Measurements from ENCODE around the gene SCAPER. TPM values are rescaled to one million over a fixed set of nuclear protein-coding genes. Genes with fewer than 3 reads are reported as not detected.
A peak's percentile ranks its signal among the peaks of the same experiment; 100 is the strongest.

SCAPER gene
- total RNA-seq, 2 donors from 2014 or later, result 52.9 to 72.8 TPM

GRCh38 chr15:76684002-76684401, 221.1 kb downstream of the SCAPER start:
- H3K27ac Mint-ChIP-seq, result no peak overlapping the region
- DNase-seq (ENCODE audit: low spot score) (no peak), ATAC-seq (no peak)
- H3K4me1 Mint-ChIP-seq (ENCODE audit: low read depth in 2 of 2), result peaks cover 0 to 5% of the 10 kb centered on the region in 2 donors
- H3K36me3 Mint-ChIP-seq, result peaks cover 8% of the 10 kb centered on the region
- no peak overlapping the region for H3K4me3 Mint-ChIP-seq
- no peaks in the 10 kb centered on the region for H3K9me3 Mint-ChIP-seq
- no peaks in the 10 kb centered on the region for H3K27me3 Mint-ChIP-seq

- Mint-ChIP-seq H3K27ac (no peak overlapping the region), H3K9me3 (no peaks in the 10 kb centered on the region), H3K4me1 (ENCODE audit: low read depth in 2 of 2) (no peaks in the 10 kb centered on the region), H3K27me3 (no peaks in the 10 kb centered on the region), H3K4me3 (no peak overlapping the region), H3K36me3 (peaks cover 8% of the 10 kb centered on the region)
- DNase-seq (ENCODE audit: low spot score) (no peak), ATAC-seq (no peak)
Measured at GRCh38 chr15:76682833-76683232, 222.3 kb downstream of the SCAPER start.

DNA sequence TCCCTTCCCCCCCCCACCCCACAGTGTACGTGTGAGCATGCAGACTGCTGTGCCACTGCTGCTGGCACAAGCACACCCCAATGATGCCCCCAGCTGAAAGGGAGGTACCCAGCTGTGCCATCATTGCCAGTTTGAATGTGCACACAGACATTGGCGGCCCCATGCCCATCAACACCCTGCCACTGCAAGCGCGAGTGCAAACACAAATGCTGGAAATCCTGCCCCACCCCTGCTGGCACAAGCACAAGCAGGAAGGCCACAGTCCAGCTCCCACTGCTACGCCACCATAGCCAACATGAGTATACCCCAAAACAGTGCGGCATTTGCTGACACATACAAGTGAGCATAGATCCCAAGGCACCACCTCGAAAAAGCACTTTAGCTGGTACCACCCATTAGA, 222.9 kb downstream of the SCAPER start:
- DNase-seq (ENCODE audit: low spot score), result no peak
- Mint-ChIP-seq H3K9me3 (no peaks in the 10 kb centered on the region), H3K4me1 (ENCODE audit: low read depth in 2 of 2) (no peaks in the 10 kb centered on the region), H3K27ac (no peak overlapping the region), H3K36me3 (peaks cover 8% of the 10 kb centered on the region), H3K4me3 (no peak overlapping the region), H3K27me3 (no peaks in the 10 kb centered on the region)
- no peak for ATAC-seq

DNA sequence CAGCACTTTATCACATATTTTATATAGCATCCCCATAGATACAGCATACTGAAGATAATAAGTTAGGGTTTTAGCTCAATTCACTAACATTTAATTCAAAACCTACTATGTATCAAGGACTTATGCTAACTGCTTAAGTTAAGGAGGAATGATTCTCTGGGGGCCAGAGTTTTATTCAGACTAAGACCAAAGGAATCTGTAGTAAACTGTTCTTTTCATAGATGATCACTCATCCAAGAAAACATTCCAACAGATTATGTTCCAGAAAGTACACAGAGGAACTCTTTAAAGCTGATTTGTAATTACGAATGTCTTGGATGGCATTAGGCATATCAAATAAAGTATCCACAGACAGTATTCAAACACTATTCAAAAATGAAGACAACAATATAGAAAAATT, 226.4 kb downstream of the SCAPER start:
- DNase-seq (ENCODE audit: low spot score) (no peak), ATAC-seq (no peak)
- Mint-ChIP-seq H3K4me1 (ENCODE audit: low read depth in 2 of 2) (no peaks in the 10 kb centered on the region), H3K4me3 (no peak overlapping the region), H3K36me3 (peaks cover 8% of the 10 kb centered on the region), H3K27ac (no peak overlapping the region), H3K9me3 (no peaks in the 10 kb centered on the region), H3K27me3 (no peaks in the 10 kb centered on the region)

DNA sequence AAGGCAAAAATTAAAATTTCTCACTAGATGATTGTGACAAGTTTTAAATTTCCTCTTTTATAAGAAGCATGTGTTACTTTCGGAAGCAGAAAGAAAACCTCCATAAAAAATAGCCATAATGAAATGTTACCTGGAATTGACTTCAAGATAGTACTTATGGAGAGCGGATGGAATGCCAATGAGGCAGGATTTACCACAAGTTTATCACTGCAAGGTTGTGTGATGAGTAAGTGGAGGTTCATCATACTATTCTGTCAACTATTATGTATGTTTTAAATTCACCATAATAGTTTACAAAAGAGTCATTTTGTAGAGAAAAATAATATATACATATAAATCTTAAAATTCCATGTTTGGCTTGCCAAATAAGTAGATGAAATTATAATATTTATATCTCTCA, 230.3 kb downstream of the SCAPER start:
- DNase-seq (ENCODE audit: low spot score), result no peak
- no peak for ATAC-seq
- Mint-ChIP-seq H3K4me1 (ENCODE audit: low read depth in 2 of 2) (peaks cover 0 to 3% of the 10 kb centered on the region in 2 donors), H3K27me3 (no peaks in the 10 kb centered on the region), H3K36me3 (no peaks in the 10 kb centered on the region), H3K4me3 (no peak overlapping the region), H3K9me3 (no peaks in the 10 kb centered on the region), H3K27ac (no peak overlapping the region)

DNA sequence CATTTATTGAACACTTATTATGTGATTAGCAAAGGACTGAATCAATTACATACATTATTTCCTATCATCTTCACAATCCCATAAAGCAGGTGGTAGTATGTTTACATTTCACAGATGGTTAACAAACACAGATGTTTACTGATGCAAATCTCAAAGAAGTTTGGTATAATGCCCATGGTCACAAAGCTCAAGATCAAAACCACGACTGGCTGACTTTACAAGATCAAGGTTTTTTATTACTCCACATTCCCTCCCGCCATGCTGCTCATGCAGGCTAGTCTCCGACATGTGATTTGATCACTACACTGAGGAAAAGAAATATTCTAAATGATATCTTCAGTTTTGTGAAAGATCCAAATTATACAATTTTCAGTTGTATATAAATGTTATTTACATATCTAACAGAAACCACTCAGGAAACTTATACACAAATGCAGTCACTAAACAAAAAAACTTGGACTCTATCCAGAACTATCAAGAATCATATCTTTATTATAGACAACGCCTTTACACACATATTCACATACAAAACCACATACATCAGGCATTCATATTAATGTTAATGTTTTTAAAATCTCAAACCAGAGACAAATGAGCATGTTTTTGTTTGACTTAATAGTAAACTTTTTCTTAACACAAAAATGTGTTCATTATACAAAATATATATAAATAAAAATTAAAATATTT, 235.5 kb downstream of the SCAPER start:
- Mint-ChIP-seq H3K9me3 (peaks cover 2% of the 10 kb centered on the region), H3K36me3 (peaks cover 4% of the 10 kb centered on the region), H3K4me3 (no peak overlapping the region), H3K27me3 (no peaks in the 10 kb centered on the region), H3K4me1 (ENCODE audit: low read depth in 2 of 2) (peaks cover 9 to 11% of the 10 kb centered on the region in 2 donors), H3K27ac (no peak overlapping the region)
- ATAC-seq (no peak), DNase-seq (ENCODE audit: low spot score) (no peak)

- H3K27ac Mint-ChIP-seq, result no peak overlapping the region
- H3K4me1 Mint-ChIP-seq (ENCODE audit: low read depth in 2 of 2), result peaks cover 9 to 16% of the 10 kb centered on the region in 2 donors
- DNase-seq (ENCODE audit: low spot score) (no peak), ATAC-seq (no peak)
- H3K27me3 Mint-ChIP-seq, result no peaks in the 10 kb centered on the region
- H3K36me3 Mint-ChIP-seq, result peaks cover 8% of the 10 kb centered on the region
- no peak overlapping the region for H3K4me3 Mint-ChIP-seq
- H3K9me3 Mint-ChIP-seq, result peaks cover 2% of the 10 kb centered on the region
Measured at GRCh38 chr15:76668900-76669299, 236.2 kb downstream of the SCAPER start.

DNA sequence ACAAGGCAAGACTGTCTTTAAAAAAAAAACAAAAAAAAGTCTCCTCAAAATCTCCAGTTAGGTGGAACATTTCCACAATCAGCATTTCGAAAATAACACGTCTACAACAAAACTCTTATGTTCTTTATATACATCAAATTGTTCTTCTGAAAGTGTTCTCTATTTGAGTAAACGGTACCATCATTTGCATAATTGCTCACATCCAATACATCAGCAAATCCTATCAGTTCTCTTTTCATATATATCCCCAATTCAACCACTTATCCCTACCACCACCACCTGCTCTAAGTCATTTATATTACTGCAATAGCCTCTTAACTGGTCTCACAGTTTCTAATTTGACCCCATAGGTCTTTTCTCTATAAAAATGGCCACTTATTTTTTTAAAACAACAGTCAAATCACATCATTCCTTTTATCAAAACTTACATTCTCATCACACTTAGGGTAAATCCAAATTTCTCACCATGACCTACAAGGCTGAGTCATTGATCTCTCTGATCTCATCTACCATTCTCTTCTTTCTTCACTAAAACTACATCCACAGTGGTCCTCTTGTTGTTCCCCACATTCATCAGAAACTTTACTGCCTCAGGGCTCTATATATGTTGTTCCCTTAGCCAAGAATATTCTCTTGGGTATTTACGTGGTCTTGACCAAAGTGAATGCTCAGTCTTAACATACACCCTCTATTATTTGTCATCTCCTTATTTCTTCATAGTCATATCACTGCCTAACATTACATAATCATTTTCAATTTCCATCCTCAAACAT, 237.0 kb downstream of the SCAPER start:
- H3K4me1 Mint-ChIP-seq (ENCODE audit: low read depth in 2 of 2), result peaks cover 9 to 16% of the 10 kb centered on the region in 2 donors
- H3K36me3 Mint-ChIP-seq, result peaks cover 8% of the 10 kb centered on the region
- H3K4me3 Mint-ChIP-seq, result peak overlapping the region; percentile 30
- DNase-seq (ENCODE audit: low spot score) (no peak), ATAC-seq (peak; percentile 72 to 75)
- peak overlapping the region; percentile 8 to 42 for H3K27ac Mint-ChIP-seq
- no peaks in the 10 kb centered on the region for H3K27me3 Mint-ChIP-seq
- peaks cover 2% of the 10 kb centered on the region for H3K9me3 Mint-ChIP-seq

- DNase-seq (ENCODE audit: low spot score) (no peak), ATAC-seq (no peak)
- Mint-ChIP-seq H3K9me3 (peaks cover 8% of the 10 kb centered on the region), H3K27ac (no peak overlapping the region), H3K4me3 (no peak overlapping the region), H3K27me3 (no peaks in the 10 kb centered on the region), H3K36me3 (peaks cover 24% of the 10 kb centered on the region), H3K4me1 (ENCODE audit: low read depth in 2 of 2) (peaks cover 9 to 13% of the 10 kb centered on the region in 2 donors)
Measured at GRCh38 chr15:76664895-76665294, 240.2 kb downstream of the SCAPER start.

GRCh38 chr15:76664411-76664810, 240.7 kb downstream of the SCAPER start:
- Mint-ChIP-seq H3K27me3 (no peaks in the 10 kb centered on the region), H3K27ac (peak overlapping the region in 1 of 2 donors; percentile 2), H3K9me3 (peaks cover 10% of the 10 kb centered on the region), H3K4me3 (no peak overlapping the region), H3K4me1 (ENCODE audit: low read depth in 2 of 2) (peaks cover 9 to 15% of the 10 kb centered on the region in 2 donors), H3K36me3 (peaks cover 28% of the 10 kb centered on the region)
- no peak for ATAC-seq
- DNase-seq (ENCODE audit: low spot score), result no peak

GRCh38 chr15:76663529-76663928, 241.6 kb downstream of the SCAPER start:
- Mint-ChIP-seq H3K4me1 (ENCODE audit: low read depth in 2 of 2) (peaks cover 8 to 14% of the 10 kb centered on the region in 2 donors), H3K27ac (peak overlapping the region in 1 of 2 donors; percentile 2), H3K4me3 (no peak overlapping the region), H3K9me3 (peaks cover 10% of the 10 kb centered on the region), H3K36me3 (peaks cover 31% of the 10 kb centered on the region), H3K27me3 (no peaks in the 10 kb centered on the region)
- no peak for ATAC-seq
- DNase-seq (ENCODE audit: low spot score), result no peak

DNA sequence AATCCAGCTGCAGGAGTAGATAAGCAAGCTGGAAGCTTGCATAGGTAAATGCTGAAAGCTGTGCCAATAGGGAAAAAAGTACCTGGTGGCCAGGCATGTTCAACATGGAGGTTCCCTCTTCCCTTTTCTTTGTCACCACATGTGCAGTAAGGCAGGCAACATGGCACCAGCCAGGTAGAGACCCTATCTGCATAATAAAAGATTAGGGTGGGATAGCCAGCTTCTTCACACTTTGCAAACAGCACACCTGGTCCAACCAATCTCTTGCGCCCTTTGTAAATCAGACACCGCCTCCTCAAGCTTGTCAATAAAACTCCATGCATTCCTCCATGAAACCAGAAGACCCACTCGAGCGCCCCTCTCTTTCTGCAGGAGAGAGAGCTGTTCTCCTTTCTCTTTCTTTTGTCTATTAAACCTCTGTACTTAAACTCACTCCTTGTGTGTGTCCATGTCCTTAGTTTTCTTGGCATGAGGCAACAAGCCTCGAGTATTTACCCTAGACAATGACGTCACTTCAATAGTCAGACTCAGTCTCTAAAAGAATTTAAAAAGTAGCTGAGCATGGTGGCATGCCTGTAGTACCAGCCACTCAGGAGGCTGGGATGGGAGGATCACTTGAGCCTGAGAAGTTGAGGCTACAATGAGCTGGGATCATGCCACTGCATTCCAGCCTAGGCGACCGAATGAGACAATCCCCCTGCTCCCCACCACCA, 256.3 kb downstream of the SCAPER start:
- no peak overlapping the region for H3K27ac Mint-ChIP-seq
- H3K27me3 Mint-ChIP-seq, result no peaks in the 10 kb centered on the region
- DNase-seq (ENCODE audit: low spot score) (no peak), ATAC-seq (no peak)
- no peak overlapping the region for H3K4me3 Mint-ChIP-seq
- H3K4me1 Mint-ChIP-seq (ENCODE audit: low read depth in 2 of 2), result peaks cover 20 to 24% of the 10 kb centered on the region in 2 donors
- H3K9me3 Mint-ChIP-seq, result peaks cover 13% of the 10 kb centered on the region
- peaks cover 35% of the 10 kb centered on the region for H3K36me3 Mint-ChIP-seq

- no peak for DNase-seq (ENCODE audit: low spot score)
- peaks cover 22% of the 10 kb centered on the region for H3K36me3 Mint-ChIP-seq
- no peak overlapping the region for H3K4me3 Mint-ChIP-seq
- H3K4me1 Mint-ChIP-seq (ENCODE audit: low read depth in 2 of 2), result peaks cover 13 to 17% of the 10 kb centered on the region in 2 donors
- H3K27me3 Mint-ChIP-seq, result no peaks in the 10 kb centered on the region
- ATAC-seq, result no peak
- H3K27ac Mint-ChIP-seq, result peak overlapping the region in 1 of 2 donors; percentile 5
- peaks cover under 1% of the 10 kb centered on the region for H3K9me3 Mint-ChIP-seq
Measured at GRCh38 chr15:76647612-76648011, 257.5 kb downstream of the SCAPER start.

GRCh38 chr15:76644646-76645045, 260.5 kb downstream of the SCAPER start:
- Mint-ChIP-seq H3K4me1 (ENCODE audit: low read depth in 2 of 2) (peaks cover 13 to 19% of the 10 kb centered on the region in 2 donors), H3K36me3 (peaks cover 22% of the 10 kb centered on the region), H3K27me3 (no peaks in the 10 kb centered on the region), H3K9me3 (no peaks in the 10 kb centered on the region), H3K4me3 (no peak overlapping the region), H3K27ac (peak overlapping the region in 1 of 2 donors; percentile 54)
- ATAC-seq (no peak), DNase-seq (ENCODE audit: low spot score) (no peak)
